AG04449 (cell line): ENCODE data around the gene AGBL3.

ENCODE experiments used
- CTCF ChIA-PET: fragments of 350-600 bp; formaldehyde crosslinking; extraction: SDS; loops from one replicate; lab custom pipeline; 2021; ENCODE audit warnings: antibody characterized with exemption; lab: Yijun Ruan, JAX
- POLR2A ChIA-PET: fragments of 400-600, 350-600 bp; formaldehyde crosslinking; extraction: SDS; loops from one replicate; lab custom pipeline; 2020; ENCODE audit warnings: antibody characterized with exemption, inconsistent platforms; lab: Yijun Ruan, JAX
- DNase-seq: peaks from one replicate; pipeline ENCODE4 v3.0.0-alpha.2; 2010; ENCODE audit warnings: low read depth, low spot score
- H3K4me3 ChIP-seq: 2 replicates; pipeline ENCODE4 v1.5.1; 2011; ENCODE audit warnings: low read depth, mild to moderate bottlenecking, control low read depth, low read length
- CTCF ChIP-seq: IDR thresholded peaks from one replicate; pipeline ENCODE4 v1.5.1; 2011; ENCODE audit warnings: mild to moderate bottlenecking, moderate library complexity, low read length, control low read depth, inconsistent platforms; ENCODE audit not compliant: insufficient read depth; ENCODE audit errors: missing control alignments

AGBL3 gene

GRCh38 chr7:135088566-135088965 is 102.3 kb downstream of the AGBL3 start:
- ChIA-PET CTCF (no interaction called here), POLR2A (no interaction called here)
- DNase-seq, result no peak
- H3K4me3 ChIP-seq, result no peak overlapping the region
- no peak for TF ChIP-seq CTCF

GRCh38 chr7:135091717-135092116 is 105.4 kb downstream of the AGBL3 start:
- ChIA-PET CTCF (no interaction called here), POLR2A (interaction anchor here (0.6 kb wide), 1 partner anchor 37 kb away, joined by 3 read pairs; no protein-coding TSS in a partner anchor)
- TF ChIP-seq CTCF, result no peak
- no peak for DNase-seq
- H3K4me3 ChIP-seq, result no peak overlapping the region

- H3K4me3 ChIP-seq, result no peak overlapping the region
- CTCF ChIA-PET, result no interaction called here
- POLR2A ChIA-PET, result no interaction called here
- no peak for DNase-seq
- no peak for TF ChIP-seq CTCF
These were observed 108.3 kb downstream of the AGBL3 start for GRCh38 chr7:135094472-135095237.

GRCh38 chr7:135095450-135095849 is 109.1 kb downstream of the AGBL3 start:
- no peak for DNase-seq
- H3K4me3 ChIP-seq, result no peak overlapping the region
- ChIA-PET CTCF (no interaction called here), POLR2A (no interaction called here)
- no peak for TF ChIP-seq CTCF

GRCh38 chr7:135098391-135098790 is 112.1 kb downstream of the AGBL3 start:
- no peak for TF ChIP-seq CTCF
- no peak for DNase-seq
- ChIA-PET CTCF (no interaction called here), POLR2A (no interaction called here)
- H3K4me3 ChIP-seq, result no peak overlapping the region

- no peak for TF ChIP-seq CTCF
- no peak overlapping the region for H3K4me3 ChIP-seq
- CTCF ChIA-PET, result no interaction called here
- DNase-seq, result no peak
- POLR2A ChIA-PET, result no interaction called here
These were observed 114.5 kb downstream of the AGBL3 start for GRCh38 chr7:135100856-135101255.
